SK-N-SH treated with all-trans-retinoic acid at 6 μM for 48 hours (cell line): ENCODE measurements around the gene HES1.

Experiments
- ATAC-seq: fragments of 200-7000 bp; cut with Tn5 transposase; 3 replicates; pipeline ENCODE4 v1.9.1; 2020; ENCODE audit warnings: mild to moderate bottlenecking, moderate library complexity
- ARNTL ChIP-seq: fragments of 450-650 bp; formaldehyde crosslinking; IDR thresholded peaks from 2 replicates; pipeline ENCODE4 v1.5.0; 2020; ENCODE audit warnings: low read depth, mild to moderate bottlenecking, moderate library complexity, borderline replicate concordance
- BACH2 ChIP-seq: fragments of 250-450 bp; sonication (Bioruptor Pico); IDR thresholded peaks from 2 replicates; pipeline ENCODE4 v1.9.0; 2021; ENCODE audit warnings: mild to moderate bottlenecking, borderline replicate concordance
- GLIS3 ChIP-seq: fragments of 250-450 bp; sonication (Bioruptor Pico); IDR thresholded peaks from 2 replicates; pipeline ENCODE4 v1.5.0; 2020; ENCODE audit warnings: mild to moderate bottlenecking, moderate library complexity
- ISL1 ChIP-seq: fragments of 250-450 bp; sonication (Bioruptor Pico); IDR thresholded peaks from 2 replicates; pipeline ENCODE4 v2.1.2; 2022; ENCODE audit warnings: mild to moderate bottlenecking, moderate library complexity
- OSR1 ChIP-seq: fragments of 250-450 bp; sonication (Bioruptor Pico); IDR thresholded peaks from 2 replicates; pipeline ENCODE4 v1.8.0; 2022; ENCODE audit warnings: moderate library complexity, mild to moderate bottlenecking, inconsistent platforms
- PPARA ChIP-seq: fragments of 250-450 bp; sonication (Bioruptor Pico); IDR thresholded peaks from 2 replicates; pipeline ENCODE4 v1.5.0; 2020; ENCODE audit warnings: mild to moderate bottlenecking, borderline replicate concordance
- RARB ChIP-seq: fragments of 250-450 bp; sonication (Bioruptor Pico); IDR thresholded peaks from 2 replicates; pipeline ENCODE4 v1.8.0; 2021; ENCODE audit warnings: mild to moderate bottlenecking, moderate library complexity
- SNAI2 ChIP-seq: fragments of 250-450 bp; sonication (Bioruptor Pico); IDR thresholded peaks from 2 replicates; pipeline ENCODE4 v1.5.0; 2020; ENCODE audit warnings: mild to moderate bottlenecking, moderate library complexity
- TCF4 ChIP-seq: fragments of 250-450 bp; sonication (Bioruptor Pico); IDR thresholded peaks from 2 replicates; pipeline ENCODE4 v1.8.0; 2021; ENCODE audit warnings: mild to moderate bottlenecking, moderate library complexity, borderline replicate concordance
- TOX ChIP-seq: fragments of 250-450 bp; sonication (Bioruptor Pico); IDR thresholded peaks from 2 replicates; pipeline ENCODE4 v1.8.0; 2021; ENCODE audit warnings: mild to moderate bottlenecking, moderate library complexity, borderline replicate concordance
- ZC3H10 ChIP-seq: fragments of 250-450 bp; sonication (Bioruptor Pico); IDR thresholded peaks from 2 replicates; pipeline ENCODE4 v1.5.1; 2021; ENCODE audit warnings: mild to moderate bottlenecking, moderate library complexity
- ZFP3 ChIP-seq: fragments of 250-450 bp; sonication (Bioruptor Pico); IDR thresholded peaks from 2 replicates; pipeline ENCODE4 v1.5.0; 2020; ENCODE audit warnings: mild to moderate bottlenecking, moderate library complexity
- ZFP30 ChIP-seq: fragments of 450-650 bp; formaldehyde crosslinking; IDR thresholded peaks from 2 replicates; pipeline ENCODE4 v1.5.0; 2022; ENCODE audit warnings: mild to moderate bottlenecking, moderate library complexity
- ZNF70 ChIP-seq: fragments of 450-650 bp; formaldehyde crosslinking; IDR thresholded peaks from 2 replicates; pipeline ENCODE4 v1.5.0; 2020; ENCODE audit warnings: mild to moderate bottlenecking, moderate library complexity
- ZNF8 ChIP-seq: fragments of 450-650 bp; formaldehyde crosslinking; IDR thresholded peaks from 2 replicates; pipeline ENCODE4 v1.5.0; 2020; ENCODE audit warnings: mild to moderate bottlenecking, moderate library complexity
- TF ChIP-seq, protein P1 (sequence below): fragments of 250-450 bp; sonication (Bioruptor Pico); IDR thresholded peaks from 2 replicates; pipeline ENCODE4 v1.8.0; 2021; ENCODE audit warnings: low read depth, mild to moderate bottlenecking, moderate library complexity, borderline replicate concordance
- TF ChIP-seq, protein P2 (sequence below): fragments of 250-450 bp; sonication (Bioruptor Pico); IDR thresholded peaks from 2 replicates; pipeline ENCODE4 v1.5.0; 2020; ENCODE audit warnings: mild to moderate bottlenecking, moderate library complexity
- TF ChIP-seq, protein P3 (sequence below): fragments of 250-450 bp; sonication (Bioruptor Pico); IDR thresholded peaks from 2 replicates; pipeline ENCODE4 v1.8.0; 2020; ENCODE audit warnings: mild to moderate bottlenecking, moderate library complexity, borderline replicate concordance
- TF ChIP-seq, protein P4 (sequence below): fragments of 250-450 bp; sonication (Bioruptor Pico); IDR thresholded peaks from 2 replicates; pipeline ENCODE4 v1.5.1; 2020; ENCODE audit warnings: low read depth, mild to moderate bottlenecking, moderate library complexity
- TF ChIP-seq, protein P5 (sequence below): fragments of 250-450 bp; sonication (Bioruptor Pico); IDR thresholded peaks from 2 replicates; pipeline ENCODE4 v1.5.1; 2021; ENCODE audit warnings: mild to moderate bottlenecking, moderate library complexity

The HES1 gene, protein sequence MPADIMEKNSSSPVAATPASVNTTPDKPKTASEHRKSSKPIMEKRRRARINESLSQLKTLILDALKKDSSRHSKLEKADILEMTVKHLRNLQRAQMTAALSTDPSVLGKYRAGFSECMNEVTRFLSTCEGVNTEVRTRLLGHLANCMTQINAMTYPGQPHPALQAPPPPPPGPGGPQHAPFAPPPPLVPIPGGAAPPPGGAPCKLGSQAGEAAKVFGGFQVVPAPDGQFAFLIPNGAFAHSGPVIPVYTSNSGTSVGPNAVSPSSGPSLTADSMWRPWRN

DNA sequence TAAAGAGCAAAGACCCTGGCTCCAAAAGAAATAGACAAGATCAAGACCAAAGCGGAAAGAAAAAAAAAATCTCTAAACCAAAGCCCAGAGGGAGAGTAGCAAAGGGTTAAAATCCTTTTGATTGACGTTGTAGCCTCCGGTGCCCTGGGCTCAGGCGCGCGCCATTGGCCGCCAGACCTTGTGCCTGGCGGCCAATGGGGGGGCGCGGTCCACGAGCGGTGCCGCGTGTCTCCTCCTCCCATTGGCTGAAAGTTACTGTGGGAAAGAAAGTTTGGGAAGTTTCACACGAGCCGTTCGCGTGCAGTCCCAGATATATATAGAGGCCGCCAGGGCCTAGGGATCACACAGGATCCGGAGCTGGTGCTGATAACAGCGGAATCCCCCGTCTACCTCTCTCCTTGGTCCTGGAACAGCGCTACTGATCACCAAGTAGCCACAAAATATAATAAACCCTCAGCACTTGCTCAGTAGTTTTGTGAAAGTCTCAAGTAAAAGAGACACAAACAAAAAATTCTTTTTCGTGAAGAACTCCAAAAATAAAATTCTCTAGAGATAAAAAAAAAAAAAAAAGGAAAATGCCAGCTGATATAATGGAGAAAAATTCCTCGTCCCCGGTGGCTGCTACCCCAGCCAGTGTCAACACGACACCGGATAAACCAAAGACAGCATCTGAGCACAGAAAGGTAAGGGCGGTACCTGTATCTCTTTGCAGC is at the start of gene HES1:
Gene HES1, plus strand, starts transcription at position 343 of the 713 bp plus-strand sequence. Its CDS starts 233 bp downstream, at position 576.
- TF ChIP-seq ZC3H10, result no peak; the same call in 1 of the 2 replicates
- TF ChIP-seq, all 23 proteins: peak for 0
- ATAC-seq, result peak; percentile 54

DNA sequence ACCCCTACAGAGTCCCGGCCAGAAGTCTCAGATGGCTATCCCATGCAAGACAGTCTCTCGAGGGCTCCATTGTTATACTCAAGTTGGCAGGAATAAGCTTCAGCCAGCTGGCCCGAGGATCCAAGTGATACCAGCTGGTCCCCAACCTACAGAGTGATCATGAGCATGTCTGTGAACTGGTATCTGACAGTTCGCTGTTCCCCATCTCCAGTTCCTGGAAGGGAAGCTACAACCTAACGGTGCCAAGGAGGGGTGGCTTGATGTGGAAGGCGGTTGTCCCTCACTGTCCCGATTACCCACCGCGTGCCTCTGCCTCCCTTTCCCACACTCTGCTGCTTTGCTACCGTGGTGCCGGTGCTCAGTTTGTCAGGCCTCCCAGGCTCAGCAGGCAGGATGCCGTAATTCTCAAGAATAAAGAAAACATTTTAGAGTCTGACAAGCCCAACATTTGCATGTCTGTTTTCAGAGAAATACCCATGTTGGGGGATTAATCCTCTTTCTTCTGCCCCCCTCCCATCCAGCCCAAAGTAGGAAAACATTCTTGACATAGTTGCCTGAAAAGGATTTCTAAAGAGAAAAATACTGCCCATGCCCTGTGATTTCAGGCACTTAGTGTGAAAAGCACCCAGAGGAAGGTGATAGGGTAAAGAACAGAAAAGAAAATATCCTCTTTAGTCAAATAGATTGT is 49.4 kb upstream of the HES1 start:
- ATAC-seq, result no peak
- TF ChIP-seq SNAI2 (CRISPR knock-in tag), result no peak
- TF ChIP-seq, all 23 proteins: peak for 0

DNA sequence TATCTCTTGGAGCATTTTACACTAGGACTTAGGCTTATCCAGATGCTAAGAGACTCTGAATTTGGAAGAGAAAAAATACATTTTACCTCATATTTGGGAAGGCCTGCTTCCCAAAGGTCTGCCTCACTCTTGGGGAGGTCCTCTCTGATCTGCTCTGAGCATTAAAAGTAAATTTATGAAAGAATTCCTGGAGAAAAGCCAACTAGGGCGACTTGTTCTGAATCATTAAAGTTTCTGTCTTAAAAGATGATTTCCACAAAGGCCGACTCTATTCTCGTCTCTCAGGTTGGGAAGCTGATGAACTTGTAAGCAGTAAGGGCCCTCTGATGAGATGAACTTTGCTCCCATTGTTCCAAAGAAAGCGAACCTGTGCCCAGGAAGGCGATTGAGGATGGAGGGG is 48.7 kb upstream of the HES1 start:
- TF ChIP-seq GLIS3 (CRISPR knock-in tag) (no peak), RARB (CRISPR knock-in tag) (no peak), OSR1 (CRISPR knock-in tag) (no peak), ZFP3 (no peak), SNAI2 (CRISPR knock-in tag) (no peak), TCF4 (CRISPR knock-in tag) (no peak), PPARA (CRISPR knock-in tag) (no peak), TOX (no peak), BACH2 (CRISPR knock-in tag) (no peak), ARNTL (CRISPR knock-in tag) (no peak), ISL1 (CRISPR knock-in tag) (no peak), ZNF70 (CRISPR knock-in tag) (no peak), ZNF8 (CRISPR knock-in tag) (no peak), ZFP30 (no peak)
- TF ChIP-seq, protein P1, sequence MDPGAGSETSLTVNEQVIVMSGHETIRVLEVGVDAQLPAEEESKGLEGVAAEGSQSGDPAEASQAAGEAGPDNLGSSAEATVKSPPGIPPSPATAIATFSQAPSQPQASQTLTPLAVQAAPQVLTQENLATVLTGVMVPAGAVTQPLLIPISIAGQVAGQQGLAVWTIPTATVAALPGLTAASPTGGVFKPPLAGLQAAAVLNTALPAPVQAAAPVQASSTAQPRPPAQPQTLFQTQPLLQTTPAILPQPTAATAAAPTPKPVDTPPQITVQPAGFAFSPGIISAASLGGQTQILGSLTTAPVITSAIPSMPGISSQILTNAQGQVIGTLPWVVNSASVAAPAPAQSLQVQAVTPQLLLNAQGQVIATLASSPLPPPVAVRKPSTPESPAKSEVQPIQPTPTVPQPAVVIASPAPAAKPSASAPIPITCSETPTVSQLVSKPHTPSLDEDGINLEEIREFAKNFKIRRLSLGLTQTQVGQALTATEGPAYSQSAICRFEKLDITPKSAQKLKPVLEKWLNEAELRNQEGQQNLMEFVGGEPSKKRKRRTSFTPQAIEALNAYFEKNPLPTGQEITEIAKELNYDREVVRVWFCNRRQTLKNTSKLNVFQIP (CRISPR knock-in tag), result no peak
- TF ChIP-seq, protein P2, sequence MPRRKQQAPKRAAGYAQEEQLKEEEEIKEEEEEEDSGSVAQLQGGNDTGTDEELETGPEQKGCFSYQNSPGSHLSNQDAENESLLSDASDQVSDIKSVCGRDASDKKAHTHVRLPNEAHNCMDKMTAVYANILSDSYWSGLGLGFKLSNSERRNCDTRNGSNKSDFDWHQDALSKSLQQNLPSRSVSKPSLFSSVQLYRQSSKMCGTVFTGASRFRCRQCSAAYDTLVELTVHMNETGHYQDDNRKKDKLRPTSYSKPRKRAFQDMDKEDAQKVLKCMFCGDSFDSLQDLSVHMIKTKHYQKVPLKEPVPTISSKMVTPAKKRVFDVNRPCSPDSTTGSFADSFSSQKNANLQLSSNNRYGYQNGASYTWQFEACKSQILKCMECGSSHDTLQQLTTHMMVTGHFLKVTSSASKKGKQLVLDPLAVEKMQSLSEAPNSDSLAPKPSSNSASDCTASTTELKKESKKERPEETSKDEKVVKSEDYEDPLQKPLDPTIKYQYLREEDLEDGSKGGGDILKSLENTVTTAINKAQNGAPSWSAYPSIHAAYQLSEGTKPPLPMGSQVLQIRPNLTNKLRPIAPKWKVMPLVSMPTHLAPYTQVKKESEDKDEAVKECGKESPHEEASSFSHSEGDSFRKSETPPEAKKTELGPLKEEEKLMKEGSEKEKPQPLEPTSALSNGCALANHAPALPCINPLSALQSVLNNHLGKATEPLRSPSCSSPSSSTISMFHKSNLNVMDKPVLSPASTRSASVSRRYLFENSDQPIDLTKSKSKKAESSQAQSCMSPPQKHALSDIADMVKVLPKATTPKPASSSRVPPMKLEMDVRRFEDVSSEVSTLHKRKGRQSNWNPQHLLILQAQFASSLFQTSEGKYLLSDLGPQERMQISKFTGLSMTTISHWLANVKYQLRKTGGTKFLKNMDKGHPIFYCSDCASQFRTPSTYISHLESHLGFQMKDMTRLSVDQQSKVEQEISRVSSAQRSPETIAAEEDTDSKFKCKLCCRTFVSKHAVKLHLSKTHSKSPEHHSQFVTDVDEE (CRISPR knock-in tag), result no peak
- TF ChIP-seq, protein P3, sequence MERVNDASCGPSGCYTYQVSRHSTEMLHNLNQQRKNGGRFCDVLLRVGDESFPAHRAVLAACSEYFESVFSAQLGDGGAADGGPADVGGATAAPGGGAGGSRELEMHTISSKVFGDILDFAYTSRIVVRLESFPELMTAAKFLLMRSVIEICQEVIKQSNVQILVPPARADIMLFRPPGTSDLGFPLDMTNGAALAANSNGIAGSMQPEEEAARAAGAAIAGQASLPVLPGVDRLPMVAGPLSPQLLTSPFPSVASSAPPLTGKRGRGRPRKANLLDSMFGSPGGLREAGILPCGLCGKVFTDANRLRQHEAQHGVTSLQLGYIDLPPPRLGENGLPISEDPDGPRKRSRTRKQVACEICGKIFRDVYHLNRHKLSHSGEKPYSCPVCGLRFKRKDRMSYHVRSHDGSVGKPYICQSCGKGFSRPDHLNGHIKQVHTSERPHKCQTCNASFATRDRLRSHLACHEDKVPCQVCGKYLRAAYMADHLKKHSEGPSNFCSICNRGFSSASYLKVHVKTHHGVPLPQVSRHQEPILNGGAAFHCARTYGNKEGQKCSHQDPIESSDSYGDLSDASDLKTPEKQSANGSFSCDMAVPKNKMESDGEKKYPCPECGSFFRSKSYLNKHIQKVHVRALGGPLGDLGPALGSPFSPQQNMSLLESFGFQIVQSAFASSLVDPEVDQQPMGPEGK (CRISPR knock-in tag), result no peak
- TF ChIP-seq, all 23 proteins: peak for 0
- ATAC-seq, result no peak

DNA sequence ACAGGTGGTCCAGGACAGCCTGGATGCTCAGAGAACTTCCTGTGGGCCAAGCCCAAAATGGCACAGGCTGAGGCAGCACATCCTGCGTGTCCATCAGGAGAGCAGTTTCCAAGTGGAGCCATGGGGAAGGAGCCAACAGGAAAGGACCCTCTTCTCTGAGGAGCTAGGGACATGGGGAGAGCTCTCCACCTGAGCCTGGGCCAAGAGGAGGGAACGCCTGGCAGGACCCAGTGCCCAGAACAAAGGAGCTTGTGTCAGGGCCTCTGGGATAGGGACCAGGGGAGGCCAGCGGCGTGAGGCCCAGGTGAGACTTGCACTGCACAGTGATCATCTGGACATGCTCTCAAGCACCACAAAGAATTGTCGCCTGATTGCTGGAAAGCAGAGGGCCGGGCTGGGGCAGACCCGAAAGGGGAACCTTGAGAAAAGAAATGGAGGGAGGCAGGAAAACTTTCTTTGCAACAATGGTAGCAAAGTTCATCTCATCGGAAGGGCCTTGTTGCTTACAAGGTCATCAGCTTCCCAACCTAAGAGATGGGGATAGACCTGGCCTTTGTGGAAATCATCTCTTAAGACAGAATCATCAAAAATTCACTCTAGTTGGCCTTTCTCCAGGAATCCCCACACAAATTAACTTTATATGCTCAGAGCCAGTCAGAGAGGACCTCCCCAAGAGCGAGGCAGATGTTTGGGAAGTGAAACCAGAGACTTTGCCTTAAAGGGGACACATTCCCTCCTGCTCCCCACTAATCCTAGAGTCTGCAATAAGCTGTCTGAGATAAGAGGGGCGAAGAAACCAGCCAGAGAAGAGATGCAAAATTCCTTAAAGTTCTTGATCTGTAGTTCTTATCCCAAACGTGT is 47.7 kb upstream of the HES1 start:
- TF ChIP-seq ZC3H10 (no peak), TOX (no peak), RARB (CRISPR knock-in tag) (no peak), ZFP3 (no peak), ZNF70 (CRISPR knock-in tag) (no peak), GLIS3 (CRISPR knock-in tag) (no peak), TCF4 (CRISPR knock-in tag) (no peak), ZNF8 (CRISPR knock-in tag) (no peak)
- TF ChIP-seq, protein P2 (CRISPR knock-in tag), result no peak
- TF ChIP-seq, protein P4, sequence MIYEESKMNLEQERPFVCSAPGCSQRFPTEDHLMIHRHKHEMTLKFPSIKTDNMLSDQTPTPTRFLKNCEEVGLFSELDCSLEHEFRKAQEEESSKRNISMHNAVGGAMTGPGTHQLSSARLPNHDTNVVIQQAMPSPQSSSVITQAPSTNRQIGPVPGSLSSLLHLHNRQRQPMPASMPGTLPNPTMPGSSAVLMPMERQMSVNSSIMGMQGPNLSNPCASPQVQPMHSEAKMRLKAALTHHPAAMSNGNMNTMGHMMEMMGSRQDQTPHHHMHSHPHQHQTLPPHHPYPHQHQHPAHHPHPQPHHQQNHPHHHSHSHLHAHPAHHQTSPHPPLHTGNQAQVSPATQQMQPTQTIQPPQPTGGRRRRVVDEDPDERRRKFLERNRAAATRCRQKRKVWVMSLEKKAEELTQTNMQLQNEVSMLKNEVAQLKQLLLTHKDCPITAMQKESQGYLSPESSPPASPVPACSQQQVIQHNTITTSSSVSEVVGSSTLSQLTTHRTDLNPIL (CRISPR knock-in tag), result no peak
- TF ChIP-seq, protein P5, sequence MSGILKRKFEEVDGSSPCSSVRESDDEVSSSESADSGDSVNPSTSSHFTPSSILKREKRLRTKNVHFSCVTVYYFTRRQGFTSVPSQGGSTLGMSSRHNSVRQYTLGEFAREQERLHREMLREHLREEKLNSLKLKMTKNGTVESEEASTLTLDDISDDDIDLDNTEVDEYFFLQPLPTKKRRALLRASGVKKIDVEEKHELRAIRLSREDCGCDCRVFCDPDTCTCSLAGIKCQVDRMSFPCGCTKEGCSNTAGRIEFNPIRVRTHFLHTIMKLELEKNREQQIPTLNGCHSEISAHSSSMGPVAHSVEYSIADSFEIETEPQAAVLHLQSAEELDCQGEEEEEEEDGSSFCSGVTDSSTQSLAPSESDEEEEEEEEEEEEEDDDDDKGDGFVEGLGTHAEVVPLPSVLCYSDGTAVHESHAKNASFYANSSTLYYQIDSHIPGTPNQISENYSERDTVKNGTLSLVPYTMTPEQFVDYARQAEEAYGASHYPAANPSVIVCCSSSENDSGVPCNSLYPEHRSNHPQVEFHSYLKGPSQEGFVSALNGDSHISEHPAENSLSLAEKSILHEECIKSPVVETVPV (CRISPR knock-in tag), result no peak
- no peak for ATAC-seq
